ENCODE data around the gene MVK.

Gene MVK

GRCh38 chr12:109581334-109581691 is 7.7 kb downstream of the MVK start:
- Histone ChIP-seq H3K4me3 (replicated peaks; ENCODE audit: low read depth, low read length) (no peak overlapping the region), H3K36me3 (ENCODE audit: control insufficient read depth, insufficient read depth, low read length) (peaks cover 42% of the 10 kb centered on the region), H3K27me3 (replicated peaks; ENCODE audit: control insufficient read depth, insufficient read depth, low read length) (no peaks in the 10 kb centered on the region)
- TF ChIP-seq CTCF (IDR thresholded peaks at IDR 0.05; ENCODE audit: insufficient read depth, low read length, poor library complexity, severe bottlenecking), result no peak
- no peak for DNase-seq (ENCODE audit: extremely low read depth, insufficient read length)

DNA sequence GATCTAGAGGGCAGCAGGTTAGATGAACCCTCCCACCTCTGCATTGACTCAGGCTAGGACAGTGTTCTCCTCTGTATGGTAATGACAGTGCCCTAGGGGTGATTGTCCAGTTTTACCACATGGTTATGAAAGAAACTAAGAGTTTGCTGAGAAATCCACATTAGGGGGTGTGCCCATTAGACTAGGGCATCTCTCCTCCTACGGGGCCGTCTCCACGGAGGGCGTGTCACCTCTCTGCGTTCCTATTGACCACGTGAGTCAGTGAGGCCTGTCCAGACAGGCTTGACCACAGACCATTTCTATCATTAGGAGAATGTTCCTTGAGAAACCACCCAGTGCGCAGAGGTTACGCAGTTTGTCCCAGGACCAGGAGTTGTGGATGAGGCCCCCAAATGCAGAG is 8.3 kb downstream of the MVK start:
- no peak for DNase-seq (ENCODE audit: extremely low read depth, insufficient read length)
- no peak overlapping the region for H3K4me3 ChIP-seq (replicated peaks; ENCODE audit: low read depth, low read length)
- no peaks in the 10 kb centered on the region for H3K27me3 ChIP-seq (replicated peaks; ENCODE audit: control insufficient read depth, insufficient read depth, low read length)
- no peak for TF ChIP-seq CTCF (IDR thresholded peaks at IDR 0.05; ENCODE audit: insufficient read depth, low read length, poor library complexity, severe bottlenecking)
- H3K36me3 ChIP-seq (ENCODE audit: control insufficient read depth, insufficient read depth, low read length), result peaks cover 45% of the 10 kb centered on the region

DNA sequence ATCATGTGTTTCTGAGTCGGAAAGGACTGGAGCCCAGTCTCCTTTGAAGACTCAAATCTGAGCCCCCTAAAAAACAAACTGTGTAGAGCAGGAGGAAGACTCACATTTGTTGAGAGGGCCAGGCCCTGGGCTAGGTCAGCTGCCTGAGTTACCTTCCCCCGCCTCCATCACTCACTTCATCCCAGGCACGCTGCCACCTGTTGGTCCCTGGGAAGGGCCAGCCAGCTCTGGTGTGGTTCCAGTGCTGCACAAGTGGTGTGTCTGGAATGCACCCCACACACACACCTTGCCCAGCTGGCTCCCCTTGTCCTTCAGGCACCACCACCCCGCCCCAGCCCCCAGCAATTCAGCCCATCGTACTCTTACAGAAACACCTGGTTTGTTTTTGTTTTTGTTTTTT is 9.0 kb downstream of the MVK start:
- peaks cover 43% of the 10 kb centered on the region for H3K36me3 ChIP-seq (ENCODE audit: control insufficient read depth, insufficient read depth, low read length)
- no peak overlapping the region for H3K4me3 ChIP-seq (replicated peaks; ENCODE audit: low read depth, low read length)
- no peak for DNase-seq (ENCODE audit: extremely low read depth, insufficient read length)
- no peak for TF ChIP-seq CTCF (IDR thresholded peaks at IDR 0.05; ENCODE audit: insufficient read depth, low read length, poor library complexity, severe bottlenecking)
- no peaks in the 10 kb centered on the region for H3K27me3 ChIP-seq (replicated peaks; ENCODE audit: control insufficient read depth, insufficient read depth, low read length)

GRCh38 chr12:109583733-109584132 is 10.1 kb downstream of the MVK start:
- Histone ChIP-seq H3K4me3 (replicated peaks; ENCODE audit: low read depth, low read length) (no peak overlapping the region), H3K36me3 (ENCODE audit: control insufficient read depth, insufficient read depth, low read length) (peaks cover 39% of the 10 kb centered on the region), H3K27me3 (replicated peaks; ENCODE audit: control insufficient read depth, insufficient read depth, low read length) (no peaks in the 10 kb centered on the region)
- DNase-seq (ENCODE audit: extremely low read depth, insufficient read length), result no peak
- TF ChIP-seq CTCF (IDR thresholded peaks at IDR 0.05; ENCODE audit: insufficient read depth, low read length, poor library complexity, severe bottlenecking), result no peak

- H3K27me3 ChIP-seq (replicated peaks; ENCODE audit: control insufficient read depth, insufficient read depth, low read length), result no peaks in the 10 kb centered on the region
- H3K4me3 ChIP-seq (replicated peaks; ENCODE audit: low read depth, low read length), result no peak overlapping the region
- peaks cover 28% of the 10 kb centered on the region for H3K36me3 ChIP-seq (ENCODE audit: control insufficient read depth, insufficient read depth, low read length)
- no peak for TF ChIP-seq CTCF (IDR thresholded peaks at IDR 0.05; ENCODE audit: insufficient read depth, low read length, poor library complexity, severe bottlenecking)
- DNase-seq (ENCODE audit: extremely low read depth, insufficient read length), result no peak
These were observed 13.0 kb downstream of the MVK start for GRCh38 chr12:109586385-109587296.
